Effector CD8-positive, alpha-beta T cell (primary cell): ENCODE results near the gene ZSCAN25.
A peak's percentile ranks its signal among the peaks of the same experiment; 100 is the strongest.
"Not testable (repeated sequence)": the region's sequence is repeated elsewhere in the genome, so short reads cannot be mapped to it uniquely, and the experiment has no call there.

Experiments
- DNase-seq: peaks from one replicate; lab custom pipeline; 2025; lab: John Stamatoyannopoulos, UW

ZSCAN25 gene

DNA sequence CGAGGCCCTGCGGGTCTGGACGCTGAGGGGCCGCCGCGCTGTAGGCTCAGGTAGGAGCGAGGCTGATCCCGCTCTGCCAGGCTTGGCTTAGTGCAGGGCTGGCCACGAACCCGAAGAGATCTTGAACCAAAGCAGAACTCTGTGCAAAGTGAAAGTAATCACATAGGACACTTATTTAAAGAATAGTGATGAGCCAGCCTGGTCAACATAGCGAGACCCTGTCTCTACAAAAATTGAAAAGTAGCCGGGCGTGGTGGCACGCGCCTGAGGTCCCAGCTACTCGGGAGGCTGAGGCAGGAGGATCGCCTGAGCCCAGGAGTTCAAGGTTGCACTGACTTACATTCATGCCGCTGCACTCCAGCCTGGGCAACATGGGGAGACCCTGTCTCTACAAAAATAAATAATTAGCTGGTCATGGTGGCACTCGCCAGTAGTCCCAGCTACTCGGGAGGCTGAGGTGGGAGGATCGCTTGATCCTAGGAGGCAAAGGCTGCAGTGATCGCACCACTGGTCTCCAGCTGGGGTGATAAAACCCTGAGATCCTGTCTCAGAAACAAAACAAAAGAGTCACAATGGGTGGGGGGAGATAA is 541 bp downstream of the ZSCAN25 start:
- DNase-seq: no peak

DNA sequence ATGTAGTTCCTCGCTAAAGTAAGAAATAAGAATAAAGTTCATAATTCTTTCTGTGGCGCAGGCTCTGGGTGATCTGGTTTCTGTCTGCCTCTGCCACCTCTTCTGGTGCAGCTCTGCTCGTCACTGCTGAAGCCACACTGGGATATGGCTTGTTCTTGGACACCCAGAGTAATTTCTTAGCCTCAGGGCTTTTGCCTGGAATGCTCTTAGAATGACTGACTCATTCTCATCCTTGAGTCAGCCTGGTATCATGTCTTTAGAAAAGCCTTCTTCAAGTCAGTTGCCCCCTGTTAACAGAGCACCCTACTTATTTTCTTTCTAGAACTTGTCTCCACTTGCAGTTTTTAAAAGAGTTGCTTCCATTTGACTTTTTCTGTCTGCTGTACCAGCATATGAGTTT is 2.0 kb downstream of the ZSCAN25 start:
- DNase-seq: no peak

DNA sequence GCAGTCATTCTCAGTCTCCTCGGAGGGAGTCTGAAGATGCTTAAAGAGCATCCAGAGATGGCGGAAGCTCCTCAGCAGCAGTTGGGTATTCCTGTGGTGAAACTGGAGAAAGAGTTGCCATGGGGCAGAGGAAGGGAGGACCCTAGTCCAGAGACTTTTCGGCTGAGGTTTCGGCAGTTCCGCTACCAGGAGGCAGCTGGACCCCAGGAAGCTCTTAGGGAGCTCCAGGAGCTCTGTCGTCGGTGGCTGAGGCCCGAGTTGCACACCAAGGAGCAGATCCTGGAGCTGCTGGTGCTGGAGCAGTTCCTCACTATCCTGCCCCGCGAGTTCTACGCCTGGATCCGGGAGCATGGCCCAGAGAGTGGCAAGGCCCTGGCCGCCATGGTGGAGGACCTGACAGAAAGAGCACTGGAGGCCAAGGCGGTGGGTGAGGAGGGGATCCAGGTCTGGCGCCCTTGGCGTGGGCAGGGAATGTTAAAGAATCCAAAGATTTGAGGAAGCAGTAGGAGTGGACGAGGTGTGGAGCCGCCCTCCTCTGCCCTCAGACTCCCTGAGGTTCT is 2.9 kb downstream of the ZSCAN25 start:
- no peak for DNase-seq

GRCh38 chr7:99621271-99621670 is 4.5 kb downstream of the ZSCAN25 start:
- DNase-seq: no peak

DNA sequence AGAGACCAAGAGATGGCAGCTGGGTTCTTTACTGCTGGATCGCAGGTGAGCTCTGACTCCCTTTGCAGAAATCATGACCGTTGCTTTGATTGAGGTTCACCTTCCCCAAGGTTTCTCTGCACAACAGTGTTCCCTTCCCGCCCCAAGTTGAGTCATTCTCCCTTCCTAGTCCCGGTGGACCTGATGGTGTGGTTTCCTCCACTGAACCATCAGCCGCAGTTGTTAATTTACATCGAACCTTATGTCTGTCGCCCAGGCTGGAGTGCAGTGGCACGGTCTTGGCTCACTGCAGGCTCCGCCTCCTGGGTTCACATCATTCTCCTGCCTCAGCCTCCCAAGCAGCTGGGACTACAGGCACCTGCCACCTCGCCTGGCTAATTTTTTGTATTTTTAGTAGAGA is 5.8 kb downstream of the ZSCAN25 start:
- no peak for DNase-seq

DNA sequence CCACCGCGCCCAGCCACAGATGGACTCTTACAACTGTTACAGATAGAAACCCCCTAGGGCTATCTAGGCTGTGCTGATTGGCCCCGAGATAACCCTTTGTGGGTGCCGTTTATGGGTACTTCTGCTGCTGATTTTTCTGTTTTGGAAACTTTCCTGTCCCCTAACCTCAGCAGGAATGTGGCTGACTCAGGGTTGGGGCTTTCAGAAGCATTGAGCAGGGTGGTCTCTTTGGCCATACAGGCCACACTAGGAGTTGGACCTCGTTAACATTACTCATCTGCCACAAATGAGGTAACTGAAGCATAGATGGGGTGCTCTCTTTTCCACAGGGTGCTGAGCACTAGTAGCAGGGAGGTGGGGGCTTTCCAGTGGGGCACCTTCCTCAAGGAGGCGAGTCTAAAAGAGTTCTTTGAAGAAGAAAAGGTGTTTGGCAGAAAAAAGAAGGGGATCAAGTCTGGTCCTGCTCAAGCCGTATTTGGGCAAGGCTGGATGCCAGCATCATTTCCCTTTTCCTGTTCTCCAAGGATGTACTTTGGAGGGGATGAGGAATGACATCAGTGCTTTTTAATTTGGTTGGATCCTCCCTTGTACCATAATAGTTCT is 6.4 kb downstream of the ZSCAN25 start:
- peak; percentile 13 for DNase-seq

DNA sequence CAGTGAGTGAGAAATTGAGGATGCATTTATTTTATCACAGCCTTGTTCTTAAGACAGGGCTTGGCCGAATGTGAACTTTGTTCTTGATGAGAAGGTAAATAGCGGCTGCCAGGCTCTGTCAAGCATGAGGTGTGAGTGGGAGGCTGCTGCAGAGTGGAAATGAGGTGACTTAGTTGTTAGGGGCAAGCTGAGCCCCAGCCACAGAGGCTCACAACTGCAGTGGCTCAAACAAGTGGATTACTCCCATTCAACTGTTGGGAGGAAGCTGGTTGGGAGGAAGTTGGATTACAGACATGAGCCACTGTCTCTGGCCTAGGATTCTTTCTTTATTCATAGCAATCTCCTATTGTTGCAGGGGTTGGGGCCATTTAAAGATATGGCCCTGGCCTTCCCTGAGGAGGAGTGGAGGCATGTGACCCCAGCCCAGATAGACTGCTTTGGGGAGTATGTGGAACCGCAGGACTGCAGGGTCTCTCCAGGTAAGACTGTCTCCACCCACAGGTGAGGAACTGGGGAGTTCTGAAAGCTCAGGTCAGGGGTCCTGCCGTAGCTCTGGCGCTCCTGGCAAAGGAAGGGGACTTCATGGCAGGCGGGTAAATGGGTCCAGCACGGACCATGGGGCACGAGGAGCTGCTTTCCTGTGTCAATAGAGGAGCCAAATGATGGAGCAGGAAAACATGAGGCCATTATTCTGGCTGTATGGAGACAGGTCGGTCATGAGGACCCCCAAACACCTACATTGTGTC is 7.1 kb downstream of the ZSCAN25 start:
- DNase-seq: no peak

- DNase-seq: peak; percentile 66
Measured at GRCh38 chr7:99624484-99624883, 7.7 kb downstream of the ZSCAN25 start.

DNA sequence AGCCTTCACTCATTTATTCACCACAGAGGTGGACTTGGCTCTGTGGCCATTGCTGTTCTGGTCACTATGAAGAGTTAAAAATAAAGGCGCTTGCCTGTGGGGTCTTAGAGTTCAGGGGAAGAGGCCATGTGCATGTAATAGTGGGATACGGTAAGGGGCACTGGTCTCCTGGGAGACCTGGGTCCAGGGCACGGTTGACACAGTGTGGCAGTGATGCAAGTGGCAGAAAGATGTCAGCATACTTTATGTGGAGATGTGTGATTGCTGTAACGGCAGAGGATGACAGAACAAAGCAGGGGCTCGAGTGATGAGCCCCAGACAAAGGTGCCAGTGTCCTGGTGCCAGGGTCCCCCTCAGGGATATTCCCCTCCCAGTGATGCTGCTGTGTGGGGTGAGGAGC is 8.6 kb downstream of the ZSCAN25 start:
- DNase-seq: no peak

GRCh38 chr7:99625961-99626360 is 9.2 kb downstream of the ZSCAN25 start:
- DNase-seq: no peak

DNA sequence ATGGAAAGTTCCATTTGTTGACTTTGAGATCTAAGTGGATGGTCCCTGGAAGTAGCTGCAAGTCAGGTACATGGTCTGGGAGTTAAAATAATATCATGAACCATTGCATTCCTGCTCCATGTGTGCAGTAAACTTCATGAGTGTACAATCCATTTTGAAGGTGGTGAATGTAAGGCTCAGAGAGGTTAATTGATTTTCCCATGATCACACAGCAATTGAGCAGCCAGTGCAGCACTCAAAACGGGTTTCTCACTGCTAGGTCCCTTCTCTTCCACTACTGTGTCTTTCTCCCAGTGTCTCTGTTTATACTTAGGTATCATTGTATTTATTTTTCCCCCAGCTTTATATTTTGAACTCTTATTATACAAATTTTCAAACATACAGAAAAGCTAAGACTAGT is 9.9 kb downstream of the ZSCAN25 start:
- DNase-seq: no peak

DNA sequence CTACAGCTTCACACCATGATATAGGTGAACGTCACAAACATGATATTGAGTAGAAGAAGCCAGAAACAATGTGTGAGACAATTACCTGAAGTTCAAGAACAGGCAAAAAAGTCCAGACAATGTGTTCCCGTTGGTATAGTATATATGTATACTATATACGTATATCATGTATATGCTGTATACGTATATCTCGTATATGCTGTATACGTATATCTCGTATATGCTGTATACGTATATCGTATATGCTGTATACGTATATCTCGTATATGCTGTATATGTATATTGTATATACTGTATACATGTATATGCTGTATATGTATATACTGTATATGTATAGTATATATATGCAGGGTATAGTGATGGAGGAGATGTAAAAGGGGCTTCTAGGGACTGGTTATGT is 10.8 kb downstream of the ZSCAN25 start:
- DNase-seq: no peak

DNA sequence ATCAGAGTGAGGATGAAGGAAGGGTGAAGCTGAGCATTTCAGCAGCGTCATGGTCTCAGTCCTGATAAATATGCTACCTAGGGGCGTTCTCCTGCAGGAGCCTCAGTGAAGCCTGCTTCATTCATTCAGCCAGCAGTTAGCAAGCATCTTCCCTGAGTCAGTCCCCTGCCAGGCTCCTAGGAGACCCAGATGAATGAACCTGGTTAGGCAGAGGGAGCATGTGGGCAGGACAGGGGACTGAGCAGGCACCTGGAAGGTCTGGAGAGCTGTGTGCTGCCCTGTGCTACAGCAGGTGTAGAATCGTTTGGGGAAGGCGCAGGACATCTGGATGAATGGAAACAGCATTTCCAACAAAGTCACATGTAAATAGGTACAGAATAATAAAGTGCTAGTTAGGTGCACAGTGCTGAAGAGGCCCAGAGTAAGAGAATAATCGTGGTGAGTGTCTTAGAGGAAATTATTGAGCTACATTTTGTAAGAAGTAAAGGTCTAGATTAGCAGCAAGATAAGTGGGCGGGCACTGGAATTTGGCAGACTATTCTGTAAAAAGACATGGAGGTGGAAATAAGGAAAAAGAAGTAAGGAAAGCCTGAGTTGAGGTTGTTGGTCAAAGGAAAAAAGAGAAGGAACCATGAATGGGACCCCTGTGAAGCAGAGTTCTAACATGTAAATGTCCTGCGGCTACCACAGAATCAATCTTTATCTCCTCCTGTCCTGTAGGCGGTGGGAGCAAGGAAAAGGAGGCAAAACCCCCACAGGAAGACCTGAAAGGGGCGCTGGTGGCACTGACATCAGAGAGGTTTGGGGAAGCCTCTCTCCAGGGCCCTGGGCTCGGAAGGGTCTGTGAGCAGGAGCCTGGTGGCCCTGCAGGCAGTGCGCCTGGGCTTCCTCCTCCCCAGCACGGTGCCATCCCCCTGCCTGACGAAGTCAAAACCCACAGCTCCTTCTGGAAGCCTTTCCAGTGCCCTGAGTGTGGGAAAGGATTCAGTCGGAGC is 12.0 kb downstream of the ZSCAN25 start:
- no peak for DNase-seq

GRCh38 chr7:99629643-99630042 is 12.9 kb downstream of the ZSCAN25 start:
- no peak for DNase-seq

DNA sequence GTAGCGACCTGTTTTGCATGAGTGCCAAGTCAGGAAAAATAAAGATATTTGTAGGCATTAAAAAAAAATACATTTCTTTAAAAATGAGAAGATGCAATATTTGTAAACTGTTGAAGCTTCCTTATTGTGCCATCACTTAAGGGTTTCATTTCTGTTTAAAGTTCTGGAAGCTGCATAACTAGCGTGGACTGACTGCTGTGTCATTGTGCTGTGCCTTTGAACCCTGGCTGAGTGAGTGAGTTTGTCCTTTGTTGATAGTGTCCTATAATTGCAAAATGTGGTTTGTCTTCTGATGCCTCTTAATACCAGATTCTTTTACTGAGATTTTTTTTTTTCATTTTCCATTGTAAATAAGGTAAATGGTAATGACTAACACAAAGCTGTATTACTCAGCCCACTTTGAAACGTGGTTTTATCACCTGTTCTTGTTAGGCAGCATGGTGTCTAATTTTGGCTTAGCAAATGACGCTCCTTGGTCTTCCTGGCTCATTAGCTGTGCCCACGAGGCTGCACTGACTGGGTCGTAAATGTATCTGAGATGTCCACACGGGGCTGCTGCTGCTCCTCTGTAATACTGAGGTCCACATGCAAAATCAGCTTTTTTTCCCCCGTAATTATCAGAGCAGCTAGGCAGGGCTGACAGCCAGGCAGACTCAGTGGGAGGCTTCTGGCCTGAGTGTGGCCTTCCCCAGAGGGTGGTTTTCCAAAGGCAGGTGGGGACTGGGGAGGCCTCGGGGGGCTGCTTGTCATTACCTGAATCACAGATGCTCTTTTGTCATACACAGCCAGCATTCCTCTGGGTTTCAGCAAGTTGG is 14.8 kb downstream of the ZSCAN25 start:
- DNase-seq: no peak

GRCh38 chr7:99637414-99637813 is 20.7 kb downstream of the ZSCAN25 start:
- not testable (repeated sequence) for DNase-seq

DNA sequence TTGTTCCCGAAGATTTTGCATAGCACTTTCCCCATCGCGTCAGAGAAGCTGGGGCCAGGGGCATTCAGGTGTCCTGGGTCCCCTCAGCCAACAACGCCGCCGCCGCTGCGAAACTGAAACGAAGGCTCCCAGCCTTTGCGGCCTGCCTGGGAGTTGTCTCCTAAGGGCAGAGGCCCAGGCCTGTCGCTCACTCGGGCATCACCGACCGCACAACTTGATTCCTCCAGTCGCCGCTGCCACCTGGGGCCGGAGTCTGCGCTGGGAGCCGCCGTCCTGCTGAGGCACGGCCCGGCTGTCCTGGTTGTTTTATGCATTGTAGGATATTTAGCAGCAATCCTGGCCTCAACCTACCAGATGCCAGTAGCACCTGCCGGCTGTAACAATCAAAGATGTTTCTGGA is 22.0 kb downstream of the ZSCAN25 start:
- DNase-seq: no peak

GRCh38 chr7:99639267-99639666 is 22.5 kb downstream of the ZSCAN25 start:
- DNase-seq: no peak

GRCh38 chr7:99642027-99642426 is 25.3 kb downstream of the ZSCAN25 start:
- DNase-seq: no peak

GRCh38 chr7:99643464-99643863 is 26.7 kb downstream of the ZSCAN25 start:
- DNase-seq: no peak

DNA sequence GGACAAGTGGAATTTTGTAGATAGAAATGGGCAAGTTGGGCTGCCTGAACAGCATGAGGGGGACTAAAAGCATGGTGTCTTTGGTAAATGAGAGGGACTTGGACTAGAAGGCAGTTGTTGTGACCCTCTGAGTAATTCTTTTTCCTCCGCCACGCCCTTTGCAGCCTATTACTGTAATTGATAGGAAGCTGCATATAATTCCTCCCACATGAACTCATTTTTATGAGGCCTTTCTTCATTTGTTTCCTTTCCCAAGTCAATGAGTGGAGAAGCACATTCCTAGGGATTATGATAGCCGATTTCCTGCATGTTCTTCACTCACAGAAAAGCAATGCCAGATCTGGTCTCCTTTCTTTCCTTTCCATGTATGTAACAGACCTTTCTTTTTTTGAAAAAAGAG is 27.7 kb downstream of the ZSCAN25 start:
- DNase-seq: no peak
